ENCODE data around the gene NELL1.

The NELL1 gene

DNA sequence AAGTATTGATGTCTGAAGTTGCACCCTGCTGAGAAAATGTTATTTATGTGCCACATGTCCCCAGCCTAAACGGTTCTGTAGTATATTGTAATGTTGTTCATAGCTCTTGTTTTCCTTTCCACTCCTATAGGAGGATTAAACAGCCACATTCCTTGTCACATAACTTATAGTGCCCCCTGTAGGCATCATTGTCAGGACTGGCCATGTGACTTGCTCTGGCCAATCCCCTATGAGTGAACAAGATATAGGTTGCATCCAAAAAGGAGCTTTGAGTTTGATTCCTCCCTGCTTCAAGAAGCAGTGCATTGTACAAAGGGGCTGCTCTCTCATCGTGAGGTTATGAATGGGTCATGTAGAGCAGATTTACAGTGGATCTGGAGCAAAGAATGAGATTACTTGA is 805.9 kb downstream of the NELL1 start:
- TF ChIP-seq, protein P1, sequence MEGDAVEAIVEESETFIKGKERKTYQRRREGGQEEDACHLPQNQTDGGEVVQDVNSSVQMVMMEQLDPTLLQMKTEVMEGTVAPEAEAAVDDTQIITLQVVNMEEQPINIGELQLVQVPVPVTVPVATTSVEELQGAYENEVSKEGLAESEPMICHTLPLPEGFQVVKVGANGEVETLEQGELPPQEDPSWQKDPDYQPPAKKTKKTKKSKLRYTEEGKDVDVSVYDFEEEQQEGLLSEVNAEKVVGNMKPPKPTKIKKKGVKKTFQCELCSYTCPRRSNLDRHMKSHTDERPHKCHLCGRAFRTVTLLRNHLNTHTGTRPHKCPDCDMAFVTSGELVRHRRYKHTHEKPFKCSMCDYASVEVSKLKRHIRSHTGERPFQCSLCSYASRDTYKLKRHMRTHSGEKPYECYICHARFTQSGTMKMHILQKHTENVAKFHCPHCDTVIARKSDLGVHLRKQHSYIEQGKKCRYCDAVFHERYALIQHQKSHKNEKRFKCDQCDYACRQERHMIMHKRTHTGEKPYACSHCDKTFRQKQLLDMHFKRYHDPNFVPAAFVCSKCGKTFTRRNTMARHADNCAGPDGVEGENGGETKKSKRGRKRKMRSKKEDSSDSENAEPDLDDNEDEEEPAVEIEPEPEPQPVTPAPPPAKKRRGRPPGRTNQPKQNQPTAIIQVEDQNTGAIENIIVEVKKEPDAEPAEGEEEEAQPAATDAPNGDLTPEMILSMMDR (IDR thresholded peaks at IDR 0.05), result no peak
- H3K4me3 ChIP-seq (ENCODE audit: low read depth, low read length), result no peak overlapping the region
- H3K79me2 ChIP-seq, result no peaks in the 10 kb centered on the region
- no peaks in the 10 kb centered on the region for H3K27me3 ChIP-seq (ENCODE audit: control insufficient read depth, insufficient read depth, low read length)
- no peaks in the 10 kb centered on the region for H3K9me3 ChIP-seq (ENCODE audit: control insufficient read depth, low read length)
- H3K4me2 ChIP-seq (ENCODE audit: low read length), result no peak overlapping the region
- no peak overlapping the region for H3K27ac ChIP-seq
- no peak overlapping the region for H2AFZ ChIP-seq
- H3K9ac ChIP-seq, result no peak overlapping the region
- no peaks in the 10 kb centered on the region for H3K36me3 ChIP-seq (ENCODE audit: control insufficient read depth, insufficient read depth, low read length)
- H3K4me1 ChIP-seq, result no peaks in the 10 kb centered on the region

DNA sequence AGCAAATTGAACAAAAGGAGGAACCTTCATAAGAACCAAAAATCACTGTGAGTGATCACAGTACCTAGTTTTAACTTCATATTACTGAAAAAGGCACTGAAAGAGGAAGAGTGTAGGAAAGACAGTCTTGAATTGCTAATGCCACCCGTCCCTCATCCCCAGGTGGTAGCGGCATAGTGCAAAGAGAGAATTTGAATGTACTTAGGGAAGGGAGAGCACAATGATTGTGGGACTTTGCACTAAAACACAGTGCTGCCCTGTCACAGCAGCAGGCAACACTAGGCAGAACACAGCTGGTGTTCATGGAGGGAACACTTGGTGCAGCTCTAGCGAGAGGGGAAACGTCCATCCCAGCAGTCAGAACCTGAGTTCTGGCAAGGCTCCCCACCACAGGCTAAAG is 807.2 kb downstream of the NELL1 start:
- no peak overlapping the region for H3K4me2 ChIP-seq (ENCODE audit: low read length)
- TF ChIP-seq, protein P1 (IDR thresholded peaks at IDR 0.05), result no peak
- H3K27ac ChIP-seq, result no peak overlapping the region
- H3K79me2 ChIP-seq, result no peaks in the 10 kb centered on the region
- H3K36me3 ChIP-seq (ENCODE audit: control insufficient read depth, insufficient read depth, low read length), result no peaks in the 10 kb centered on the region
- H3K27me3 ChIP-seq (ENCODE audit: control insufficient read depth, insufficient read depth, low read length), result no peaks in the 10 kb centered on the region
- H3K9ac ChIP-seq, result no peak overlapping the region
- no peaks in the 10 kb centered on the region for H3K4me1 ChIP-seq
- H3K4me3 ChIP-seq (ENCODE audit: low read depth, low read length), result no peak overlapping the region
- H3K9me3 ChIP-seq (ENCODE audit: control insufficient read depth, low read length), result no peaks in the 10 kb centered on the region
- H2AFZ ChIP-seq, result no peak overlapping the region

DNA sequence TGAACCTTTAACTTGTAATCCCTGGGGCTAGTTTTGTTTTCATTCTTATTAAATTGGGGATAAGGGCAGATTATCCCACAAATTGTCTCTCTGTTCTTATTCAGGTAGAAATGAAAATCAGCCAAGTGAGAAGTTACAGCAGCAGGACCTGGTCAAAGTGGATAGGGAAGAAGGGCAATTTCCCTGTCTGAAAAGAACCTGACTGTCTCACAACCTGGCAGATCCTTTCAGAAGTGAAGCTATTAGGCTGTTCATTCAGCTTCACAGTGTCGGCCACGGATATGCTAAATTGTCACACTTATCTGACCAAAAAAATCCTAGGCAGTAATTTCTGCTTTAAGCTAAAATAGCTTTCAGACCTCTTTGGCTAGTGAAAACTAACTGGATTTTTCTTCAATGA is 810.9 kb downstream of the NELL1 start:
- Histone ChIP-seq H2AFZ (no peak overlapping the region), H3K27me3 (ENCODE audit: control insufficient read depth, insufficient read depth, low read length) (no peaks in the 10 kb centered on the region), H3K4me3 (ENCODE audit: low read depth, low read length) (no peak overlapping the region), H3K9me3 (ENCODE audit: control insufficient read depth, low read length) (no peaks in the 10 kb centered on the region), H3K4me1 (no peaks in the 10 kb centered on the region), H3K4me2 (ENCODE audit: low read length) (no peak overlapping the region), H3K36me3 (ENCODE audit: control insufficient read depth, insufficient read depth, low read length) (no peaks in the 10 kb centered on the region), H3K27ac (no peak overlapping the region), H3K9ac (no peak overlapping the region), H3K79me2 (no peaks in the 10 kb centered on the region)
- TF ChIP-seq, protein P1 (IDR thresholded peaks at IDR 0.05), result no peak

DNA sequence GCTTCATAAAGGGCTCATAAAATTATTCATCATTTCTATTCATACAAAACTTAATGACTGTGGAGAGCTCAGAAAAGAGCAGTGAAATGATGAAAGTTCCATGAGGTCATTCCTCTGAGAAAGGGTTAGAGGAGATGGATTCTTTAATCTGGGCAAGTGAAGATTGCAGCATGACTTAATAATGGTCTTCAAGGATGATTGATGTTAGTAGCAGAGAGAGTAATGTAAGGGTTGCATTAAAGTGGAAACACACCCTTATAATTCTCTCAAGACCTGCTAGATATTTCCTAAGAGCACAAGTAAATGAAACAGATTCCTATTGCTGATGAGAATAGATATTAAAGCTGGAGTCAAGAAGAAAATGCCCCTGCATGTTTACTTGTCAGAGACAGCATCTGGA is 811.9 kb downstream of the NELL1 start:
- TF ChIP-seq, protein P1 (IDR thresholded peaks at IDR 0.05), result no peak
- Histone ChIP-seq H3K4me1 (no peaks in the 10 kb centered on the region), H3K9ac (no peak overlapping the region), H3K4me3 (ENCODE audit: low read depth, low read length) (no peak overlapping the region), H3K9me3 (ENCODE audit: control insufficient read depth, low read length) (no peaks in the 10 kb centered on the region), H3K27ac (no peak overlapping the region), H3K36me3 (ENCODE audit: control insufficient read depth, insufficient read depth, low read length) (no peaks in the 10 kb centered on the region), H3K27me3 (ENCODE audit: control insufficient read depth, insufficient read depth, low read length) (no peaks in the 10 kb centered on the region), H2AFZ (no peak overlapping the region), H3K79me2 (no peaks in the 10 kb centered on the region), H3K4me2 (ENCODE audit: low read length) (no peak overlapping the region)

DNA sequence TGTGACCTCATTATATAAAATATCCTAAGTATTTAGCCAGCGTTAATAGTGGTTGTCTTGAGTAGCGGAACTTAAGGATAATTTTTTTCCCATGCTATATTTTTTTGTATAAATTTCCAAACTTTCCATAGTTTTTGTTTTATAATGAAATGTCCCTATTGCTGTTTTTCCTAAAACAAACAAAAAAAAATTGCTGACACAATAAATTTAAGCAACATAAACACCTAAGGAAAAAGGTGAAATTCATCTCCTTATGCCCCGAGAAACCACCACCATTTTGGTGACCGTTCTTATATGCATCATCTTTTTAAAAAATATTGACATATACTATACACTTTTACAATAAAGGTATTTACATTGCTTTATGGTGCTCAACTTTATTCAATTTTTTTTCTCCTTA is 814.7 kb downstream of the NELL1 start:
- H3K9me3 ChIP-seq (ENCODE audit: control insufficient read depth, low read length), result no peaks in the 10 kb centered on the region
- no peaks in the 10 kb centered on the region for H3K27me3 ChIP-seq (ENCODE audit: control insufficient read depth, insufficient read depth, low read length)
- no peak overlapping the region for H3K4me2 ChIP-seq (ENCODE audit: low read length)
- H2AFZ ChIP-seq, result no peak overlapping the region
- no peaks in the 10 kb centered on the region for H3K4me1 ChIP-seq
- no peaks in the 10 kb centered on the region for H3K36me3 ChIP-seq (ENCODE audit: control insufficient read depth, insufficient read depth, low read length)
- no peak overlapping the region for H3K27ac ChIP-seq
- no peak overlapping the region for H3K9ac ChIP-seq
- TF ChIP-seq, protein P1 (IDR thresholded peaks at IDR 0.05), result no peak
- H3K4me3 ChIP-seq (ENCODE audit: low read depth, low read length), result no peak overlapping the region
- H3K79me2 ChIP-seq, result no peaks in the 10 kb centered on the region
